H9 (cell line): ENCODE results near the gene RBM23. TPM values are rescaled to one million over a fixed set of nuclear protein-coding genes. Genes with fewer than 3 reads are reported as not detected.

Source experiments
- DNase-seq: peaks from one replicate; pipeline ENCODE4 v3.0.0-alpha.2; 2017
- H2AFZ ChIP-seq: one replicate; pipeline ENCODE4 v1.6.1; 2013; ENCODE audit warnings: mild to moderate bottlenecking, low read length, control low read depth, moderate library complexity
- H2AK5ac ChIP-seq: 2 replicates; pipeline ENCODE4 v1.6.1; 2013; ENCODE audit warnings: low read length, control low read depth, mixed read lengths; ENCODE audit not compliant: insufficient read length
- H2BK120ac ChIP-seq: one replicate; pipeline ENCODE4 v1.6.1; 2013; ENCODE audit warnings: low read depth, mild to moderate bottlenecking, low read length, control low read depth, inconsistent platforms; ENCODE audit not compliant: poor library complexity, severe bottlenecking
- H2BK12ac ChIP-seq: 2 replicates; pipeline ENCODE4 v1.6.1; 2013; ENCODE audit warnings: low read length, control low read depth, mixed read lengths, low read depth; ENCODE audit not compliant: insufficient read length
- H2BK15ac ChIP-seq: 2 replicates; pipeline ENCODE4 v1.6.1; 2013; ENCODE audit warnings: low read depth, low read length, control low read depth
- H2BK20ac ChIP-seq: one replicate; pipeline ENCODE4 v1.6.1; 2013; ENCODE audit warnings: low read depth, mild to moderate bottlenecking, low read length, control low read depth, inconsistent platforms; ENCODE audit not compliant: poor library complexity, severe bottlenecking
- H2BK5ac ChIP-seq: 2 replicates; pipeline ENCODE4 v1.6.1; 2013; ENCODE audit warnings: low read length, control low read depth, mixed read lengths; ENCODE audit not compliant: insufficient read length
- H3K14ac ChIP-seq: 2 replicates; pipeline ENCODE4 v1.6.1; 2013; ENCODE audit warnings: low read length, control low read depth; ENCODE audit not compliant: insufficient read depth
- H3K18ac ChIP-seq: 2 replicates; pipeline ENCODE4 v1.6.1; 2013; ENCODE audit warnings: low read depth, mild to moderate bottlenecking, mixed read lengths, low read length, control low read depth; ENCODE audit not compliant: insufficient read length
- H3K23ac ChIP-seq: 2 replicates; pipeline ENCODE4 v1.6.1; 2013; ENCODE audit warnings: low read length, control low read depth, mixed read lengths, low read depth; ENCODE audit not compliant: insufficient read length
- H3K23me2 ChIP-seq: 2 replicates; pipeline ENCODE4 v1.6.1; 2013; ENCODE audit warnings: low read depth, mild to moderate bottlenecking, mixed read lengths, low read length, control low read depth; ENCODE audit not compliant: insufficient read length, poor library complexity, severe bottlenecking
- H3K27ac ChIP-seq: 2 replicates; pipeline ENCODE4 v1.5.1; 2013; ENCODE audit warnings: low read length, control low read depth, mixed read lengths, low read depth; ENCODE audit not compliant: insufficient read length
- H3K27me3 ChIP-seq: 2 replicates; pipeline ENCODE4 v1.6.1; 2013; ENCODE audit warnings: low read length, control low read depth, inconsistent platforms; ENCODE audit not compliant: insufficient read depth
- H3K4ac ChIP-seq: 2 replicates; pipeline ENCODE4 v1.6.1; 2013; ENCODE audit warnings: low read depth, mild to moderate bottlenecking, control low read depth, inconsistent platforms, low read length, moderate library complexity
- H3K4me1 ChIP-seq: 2 replicates; pipeline ENCODE4 v1.6.1; 2013; ENCODE audit warnings: low read length, control low read depth, inconsistent platforms; ENCODE audit not compliant: insufficient read depth
- H3K4me2 ChIP-seq: 2 replicates; pipeline ENCODE4 v1.6.1; 2013; ENCODE audit warnings: low read length, control low read depth, mixed read lengths; ENCODE audit not compliant: insufficient read length, insufficient read depth
- H3K56ac ChIP-seq: 2 replicates; pipeline ENCODE4 v1.6.1; 2013; ENCODE audit warnings: low read depth, mild to moderate bottlenecking, mixed read lengths, low read length, control low read depth; ENCODE audit not compliant: insufficient read length
- H3K79me1 ChIP-seq: 2 replicates; pipeline ENCODE4 v1.6.1; 2013; ENCODE audit warnings: low read depth, mild to moderate bottlenecking, moderate library complexity, low read length, control low read depth, inconsistent platforms; ENCODE audit not compliant: insufficient read depth, poor library complexity, severe bottlenecking
- H3K79me2 ChIP-seq: 2 replicates; pipeline ENCODE4 v1.6.1; 2013; ENCODE audit warnings: low read length, control low read depth, inconsistent platforms; ENCODE audit not compliant: insufficient read depth
- H3K9ac ChIP-seq: 2 replicates; pipeline ENCODE4 v1.6.1; 2013; ENCODE audit warnings: low read length, control low read depth, mixed read lengths; ENCODE audit not compliant: insufficient read length; ENCODE audit errors: extremely low read depth
- H3K9me3 ChIP-seq: one replicate; pipeline ENCODE4 v1.6.1; 2013; ENCODE audit warnings: low read depth, low read length, inconsistent platforms; ENCODE audit not compliant: control insufficient read depth
- H3T11ph ChIP-seq: one replicate; pipeline ENCODE4 v1.6.1; 2013; ENCODE audit warnings: mild to moderate bottlenecking, low read length, control low read depth, inconsistent platforms
- H4K20me1 ChIP-seq: one replicate; pipeline ENCODE4 v1.6.1; 2013; ENCODE audit not compliant: control insufficient read depth, insufficient read length, insufficient read depth
- H4K5ac ChIP-seq: 2 replicates; pipeline ENCODE4 v1.6.1; 2013; ENCODE audit warnings: low read depth, mild to moderate bottlenecking, mixed read lengths, low read length, control low read depth; ENCODE audit not compliant: insufficient read length
- H4K8ac ChIP-seq: replicated peaks from 2 replicates; pipeline ENCODE4 v1.6.1; 2013; ENCODE audit warnings: low read length, control low read depth, mixed read lengths, low read depth; ENCODE audit not compliant: insufficient read length
- H4K91ac ChIP-seq: 2 replicates; pipeline ENCODE4 v1.6.1; 2013; ENCODE audit warnings: low read depth, mild to moderate bottlenecking, moderate library complexity, mixed read lengths, low read length, control low read depth; ENCODE audit not compliant: insufficient read length
- H3K27ac Mint-ChIP-seq, 3 experiments: 2 replicates in 2 of 3; 3 replicates in 1 of 3; pipeline ENCODE4 v1.8.0; 2020 to 2021; ENCODE audit warnings: mixed read lengths in 3 of 3, mild to moderate bottlenecking in 1 of 3, moderate library complexity in 1 of 3
- H3K27me3 Mint-ChIP-seq: 2 replicates; pipeline ENCODE4 v1.8.0; 2021; ENCODE audit warnings: low read depth, mild to moderate bottlenecking, moderate library complexity, mixed read lengths
- H3K36me3 Mint-ChIP-seq, 3 experiments: 2 replicates in 2 of 3; 3 replicates in 1 of 3; pipeline ENCODE4 v1.8.0; 2020 to 2021; ENCODE audit warnings: low read depth in 3 of 3, mixed read lengths in 3 of 3; ENCODE audit not compliant: insufficient read depth in 1 of 3
- H3K4me1 Mint-ChIP-seq, 2 experiments: 2 replicates each; pipeline ENCODE4 v1.8.0; 2020; ENCODE audit warnings: mixed read lengths in 2 of 2
- H3K4me3 Mint-ChIP-seq, 2 experiments: 2 replicates in 1 of 2; 3 replicates in 1 of 2; pipeline ENCODE4 v1.8.0; 2020 to 2021; ENCODE audit warnings: mild to moderate bottlenecking in 2 of 2, mixed read lengths in 2 of 2, moderate library complexity in 1 of 2
- H3K9me3 Mint-ChIP-seq, 2 experiments: 2 replicates in 1 of 2; 3 replicates in 1 of 2; pipeline ENCODE4 v1.8.0; 2020; ENCODE audit warnings: mild to moderate bottlenecking in 2 of 2, mixed read lengths in 2 of 2, moderate library complexity in 1 of 2
- CTCF ChIP-seq: fragments of 200-600 bp; sonication (generic); conservative IDR thresholded peaks from 3 replicates; pipeline ENCODE4 v1.8.0; 2021; ENCODE audit warnings: antibody characterized with exemption, mild to moderate bottlenecking
- WGBS: extraction: QIAGEN DNeasy Blood & Tissue Kit; methylation state at CpG from one replicate; pipeline ENCODE4 v1.1.7; 2013; ENCODE audit warnings: missing lambda C conversion rate, low lambda C conversion rate, mixed read lengths; ENCODE audit not compliant: insufficient read length; ENCODE audit errors: extremely low coverage; 5-methylcytosine and 5-hydroxymethylcytosine counted together
- total RNA-seq: library from RNA; stranded (reverse); gene quantifications from 2 replicates; pipeline ENCODE4 v1.2.1, GENCODE V29; 2021

Gene RBM23
- total RNA-seq, 1 experiment from 2014 or later = 79.0 TPM

GRCh38 chr14:22877000-22877501 lies 41.9 kb downstream of the RBM23 start:
- Histone ChIP-seq H2BK120ac (no peak overlapping the region), H4K5ac (no peak overlapping the region), H3T11ph (no peak overlapping the region), H3K56ac (no peak overlapping the region), H3K4ac (no peak overlapping the region), H3K4me2 (no peak overlapping the region), H4K20me1 (no peaks in the 10 kb centered on the region), H3K27ac (no peak overlapping the region), H3K23ac (no peak overlapping the region), H3K79me2 (no peaks in the 10 kb centered on the region), H3K9me3 (no peaks in the 10 kb centered on the region), H2BK15ac (no peak overlapping the region), H4K91ac (no peak overlapping the region), H3K23me2 (no peaks in the 10 kb centered on the region), H2AFZ (no peak overlapping the region), H3K79me1 (no peaks in the 10 kb centered on the region), H2AK5ac (no peak overlapping the region), H2BK20ac (no peak overlapping the region), H2BK5ac (no peak overlapping the region), H3K18ac (no peak overlapping the region), H3K27me3 (no peaks in the 10 kb centered on the region), H4K8ac (no peak overlapping the region), H3K9ac (no peak overlapping the region), H2BK12ac (no peak overlapping the region), H3K14ac (no peak overlapping the region), H3K4me1 (peaks cover 4% of the 10 kb centered on the region; the same call in 1 of the 2 replicates)
- WGBS = no CpG with 5 or more reads among the region's 22 CpGs
- no peaks in the 10 kb centered on the region for H3K9me3 Mint-ChIP-seq
- H3K27me3 Mint-ChIP-seq = peaks cover 3% of the 10 kb centered on the region
- no peak for DNase-seq
- no peak overlapping the region for H3K4me3 Mint-ChIP-seq
- peaks cover 0 to 17% (median 5%) of the 10 kb centered on the region in 3 experiments; a peak in 6 of 7 replicates for H3K36me3 Mint-ChIP-seq
- peaks cover 7 to 12% of the 10 kb centered on the region in 2 experiments for H3K4me1 Mint-ChIP-seq
- TF ChIP-seq CTCF = no peak
- no peak overlapping the region for H3K27ac Mint-ChIP-seq
